ENCODE results near the gene FAM43B. TPM values are rescaled to one million over a fixed set of nuclear protein-coding genes. Genes with fewer than 3 reads are reported as not detected.

FAM43B gene
- total RNA-seq, 5 donors from 2014 or later (not counting 1 experiment from before 2014, with no cell fraction given): not detected

GRCh38 chr1:20540281-20540680, 12.1 kb upstream of the FAM43B start:
- POLR2A ChIA-PET: no interaction called here
- H3K4me1 Mint-ChIP-seq: no peaks in the 10 kb centered on the region
- no peaks in the 10 kb centered on the region for H3K9me3 Mint-ChIP-seq
- Histone ChIP-seq H3K4me1 (ENCODE audit: control insufficient read depth in 1 of 2, extremely low read depth in 1 of 2, insufficient read depth in 2 of 2, low read length in 2 of 2) (no peaks in the 10 kb centered on the region), H3K27me3 (replicated peaks in 1 of 2; ENCODE audit: control insufficient read depth in 2 of 2, extremely low read depth in 1 of 2, insufficient read depth in 2 of 2, low read length in 1 of 2) (peaks cover 4 to 34% of the 10 kb centered on the region in 2 experiments), H3K36me3 (ENCODE audit: control insufficient read depth in 2 of 2, extremely low read depth in 1 of 2, insufficient read depth in 1 of 2, low read length in 1 of 2) (no peaks in the 10 kb centered on the region), H3K27ac (ENCODE audit: low read length) (no peak overlapping the region), H3K9me3 (no peaks in the 10 kb centered on the region), H3K4me3 (ENCODE audit: control insufficient read depth in 1 of 2, extremely low read depth in 1 of 2, low read length in 1 of 2) (no peak overlapping the region)
- ATAC-seq (replicated peaks in 1 of 4): no peak
- WGBS (ENCODE audit: insufficient coverage): 100% methylated on average over 1 of the region's 1 CpG
- CTCF ChIA-PET: no interaction called here
- H3K4me3 Mint-ChIP-seq: no peak overlapping the region
- peaks cover 44 to 46% of the 10 kb centered on the region in 2 donors for H3K27me3 Mint-ChIP-seq
- no peaks in the 10 kb centered on the region for H3K36me3 Mint-ChIP-seq
- H3K27ac Mint-ChIP-seq: no peak overlapping the region
- DNase-seq: no peak

GRCh38 chr1:20546637-20547036, 5.7 kb upstream of the FAM43B start:
- Histone ChIP-seq H3K9me3 (no peaks in the 10 kb centered on the region), H3K4me3 (ENCODE audit: control insufficient read depth in 1 of 2, extremely low read depth in 1 of 2, low read length in 1 of 2) (no peak overlapping the region), H3K27ac (ENCODE audit: low read length) (no peak overlapping the region), H3K36me3 (ENCODE audit: control insufficient read depth in 2 of 2, extremely low read depth in 1 of 2, insufficient read depth in 1 of 2, low read length in 1 of 2) (no peaks in the 10 kb centered on the region), H3K27me3 (replicated peaks in 1 of 2; ENCODE audit: control insufficient read depth in 2 of 2, extremely low read depth in 1 of 2, insufficient read depth in 2 of 2, low read length in 1 of 2) (peaks cover 7 to 29% of the 10 kb centered on the region in 2 experiments), H3K4me1 (ENCODE audit: control insufficient read depth in 1 of 2, extremely low read depth in 1 of 2, insufficient read depth in 2 of 2, low read length in 2 of 2) (no peaks in the 10 kb centered on the region)
- ChIA-PET CTCF (no interaction called here), POLR2A (no interaction called here)
- no peak for DNase-seq
- Mint-ChIP-seq H3K4me3 (no peak overlapping the region), H3K27me3 (peaks cover 48 to 49% of the 10 kb centered on the region in 2 donors), H3K36me3 (no peaks in the 10 kb centered on the region), H3K27ac (no peak overlapping the region), H3K4me1 (no peaks in the 10 kb centered on the region), H3K9me3 (no peaks in the 10 kb centered on the region)
- WGBS (ENCODE audit: insufficient coverage): 92% methylated on average over 2 of the region's 3 CpGs
- ATAC-seq (replicated peaks in 1 of 4): no peak

- Histone ChIP-seq H3K36me3 (ENCODE audit: control insufficient read depth in 2 of 2, extremely low read depth in 1 of 2, insufficient read depth in 1 of 2, low read length in 1 of 2) (no peaks in the 10 kb centered on the region), H3K4me3 (ENCODE audit: control insufficient read depth in 1 of 2, extremely low read depth in 1 of 2, low read length in 1 of 2) (no peak overlapping the region), H3K4me1 (ENCODE audit: control insufficient read depth in 1 of 2, extremely low read depth in 1 of 2, insufficient read depth in 2 of 2, low read length in 2 of 2) (peaks cover 0 to 8% of the 10 kb centered on the region in 2 experiments), H3K27me3 (replicated peaks in 1 of 2; ENCODE audit: control insufficient read depth in 2 of 2, extremely low read depth in 1 of 2, insufficient read depth in 2 of 2, low read length in 1 of 2) (peaks cover 9 to 49% of the 10 kb centered on the region in 2 experiments), H3K9me3 (no peaks in the 10 kb centered on the region), H3K27ac (ENCODE audit: low read length) (no peak overlapping the region)
- ATAC-seq (replicated peaks in 1 of 4): no peak
- H3K9me3 Mint-ChIP-seq: no peaks in the 10 kb centered on the region
- no peak overlapping the region for H3K27ac Mint-ChIP-seq
- no peaks in the 10 kb centered on the region for H3K36me3 Mint-ChIP-seq
- H3K4me1 Mint-ChIP-seq: peaks cover 0 to 3% (median 2%) of the 10 kb centered on the region in 3 donors
- no peak for DNase-seq
- WGBS (ENCODE audit: insufficient coverage): 40% methylated on average over 2 of the region's 3 CpGs
- POLR2A ChIA-PET: no interaction called here
- CTCF ChIA-PET: no interaction called here
- H3K27me3 Mint-ChIP-seq: peaks cover 32 to 52% of the 10 kb centered on the region in 2 donors
- no peak overlapping the region for H3K4me3 Mint-ChIP-seq
Measured at GRCh38 chr1:20551161-20551560, 1.2 kb upstream of the FAM43B start.

- CTCF ChIA-PET: interaction anchor here in 1 of 2 donors (0.6 kb wide), 1 partner anchor 25 kb away, joined by 3 read pairs; no protein-coding TSS in a partner anchor
- WGBS (ENCODE audit: insufficient coverage): 6% methylated on average over 82 of the region's 82 CpGs
- DNase-seq (no peak), ATAC-seq (replicated peaks in 1 of 4) (no peak)
- Histone ChIP-seq H3K27ac (ENCODE audit: low read length) (no peak overlapping the region), H3K36me3 (ENCODE audit: control insufficient read depth in 2 of 2, extremely low read depth in 1 of 2, insufficient read depth in 1 of 2, low read length in 1 of 2) (no peaks in the 10 kb centered on the region), H3K9me3 (no peaks in the 10 kb centered on the region), H3K4me3 (ENCODE audit: control insufficient read depth in 1 of 2, extremely low read depth in 1 of 2, low read length in 1 of 2) (no peak overlapping the region), H3K27me3 (replicated peaks in 1 of 2; ENCODE audit: control insufficient read depth in 2 of 2, extremely low read depth in 1 of 2, insufficient read depth in 2 of 2, low read length in 1 of 2) (peaks cover 9 to 61% of the 10 kb centered on the region in 2 experiments), H3K4me1 (ENCODE audit: control insufficient read depth in 1 of 2, extremely low read depth in 1 of 2, insufficient read depth in 2 of 2, low read length in 2 of 2) (peaks cover 0 to 8% of the 10 kb centered on the region in 2 experiments)
- peaks cover 0 to 3% (median 2%) of the 10 kb centered on the region in 3 donors for H3K4me1 Mint-ChIP-seq
- POLR2A ChIA-PET: no interaction called here
- no peaks in the 10 kb centered on the region for H3K36me3 Mint-ChIP-seq
- no peak overlapping the region for H3K4me3 Mint-ChIP-seq
- peaks cover 21 to 46% of the 10 kb centered on the region in 2 donors for H3K27me3 Mint-ChIP-seq
- no peaks in the 10 kb centered on the region for H3K9me3 Mint-ChIP-seq
- H3K27ac Mint-ChIP-seq: no peak overlapping the region
Measured at GRCh38 chr1:20552728-20553445, 514 bp downstream of the FAM43B start.

GRCh38 chr1:20555025-20555757, 2.8 kb downstream of the FAM43B start:
- no peak overlapping the region for H3K27ac ChIP-seq (ENCODE audit: low read length)
- Mint-ChIP-seq H3K4me1 (peaks cover 0 to 3% (median 2%) of the 10 kb centered on the region in 3 donors), H3K27ac (no peak overlapping the region), H3K27me3 (peaks cover 17 to 40% of the 10 kb centered on the region in 2 donors), H3K4me3 (no peak overlapping the region), H3K9me3 (no peaks in the 10 kb centered on the region), H3K36me3 (no peaks in the 10 kb centered on the region)
- ATAC-seq (replicated peaks in 1 of 4) (no peak), DNase-seq (no peak)
- no peaks in the 10 kb centered on the region for H3K9me3 ChIP-seq
- H3K27me3 ChIP-seq (replicated peaks in 1 of 2; ENCODE audit: control insufficient read depth in 2 of 2, extremely low read depth in 1 of 2, insufficient read depth in 2 of 2, low read length in 1 of 2): peaks cover 6 to 68% of the 10 kb centered on the region in 2 experiments
- 68% methylated on average over 7 of the region's 7 CpGs for WGBS (ENCODE audit: insufficient coverage)
- CTCF ChIA-PET: no interaction called here
- peaks cover 0 to 8% of the 10 kb centered on the region in 2 experiments for H3K4me1 ChIP-seq (ENCODE audit: control insufficient read depth in 1 of 2, extremely low read depth in 1 of 2, insufficient read depth in 2 of 2, low read length in 2 of 2)
- H3K4me3 ChIP-seq (ENCODE audit: control insufficient read depth in 1 of 2, extremely low read depth in 1 of 2, low read length in 1 of 2): no peak overlapping the region
- no peaks in the 10 kb centered on the region for H3K36me3 ChIP-seq (ENCODE audit: control insufficient read depth in 2 of 2, extremely low read depth in 1 of 2, insufficient read depth in 1 of 2, low read length in 1 of 2)
- POLR2A ChIA-PET: no interaction called here

- peaks cover 0 to 8% of the 10 kb centered on the region in 2 experiments for H3K4me1 ChIP-seq (ENCODE audit: control insufficient read depth in 1 of 2, extremely low read depth in 1 of 2, insufficient read depth in 2 of 2, low read length in 2 of 2)
- no peak overlapping the region for H3K4me3 Mint-ChIP-seq
- no peak overlapping the region for H3K27ac Mint-ChIP-seq
- H3K4me1 Mint-ChIP-seq: peaks cover 0 to 3% (median 2%) of the 10 kb centered on the region in 3 donors
- DNase-seq (no peak), ATAC-seq (replicated peaks in 1 of 4) (no peak)
- WGBS (ENCODE audit: insufficient coverage): 50% methylated on average over 1 of the region's 4 CpGs
- ChIA-PET POLR2A (no interaction called here), CTCF (no interaction called here)
- H3K36me3 Mint-ChIP-seq: no peaks in the 10 kb centered on the region
- H3K27me3 ChIP-seq (replicated peaks in 1 of 2; ENCODE audit: control insufficient read depth in 2 of 2, extremely low read depth in 1 of 2, insufficient read depth in 2 of 2, low read length in 1 of 2): peaks cover 6 to 67% of the 10 kb centered on the region in 2 experiments
- H3K9me3 Mint-ChIP-seq: no peaks in the 10 kb centered on the region
- H3K36me3 ChIP-seq (ENCODE audit: control insufficient read depth in 2 of 2, extremely low read depth in 1 of 2, insufficient read depth in 1 of 2, low read length in 1 of 2): no peaks in the 10 kb centered on the region
- peaks cover 19 to 42% of the 10 kb centered on the region in 2 donors for H3K27me3 Mint-ChIP-seq
- H3K9me3 ChIP-seq: no peaks in the 10 kb centered on the region
- no peak overlapping the region for H3K27ac ChIP-seq (ENCODE audit: low read length)
- H3K4me3 ChIP-seq (ENCODE audit: control insufficient read depth in 1 of 2, extremely low read depth in 1 of 2, low read length in 1 of 2): no peak overlapping the region
Measured at GRCh38 chr1:20555758-20556120, 3.4 kb downstream of the FAM43B start.

Measured in T-cell (primary cell).